A673 (cell line): ENCODE data around the gene HOXC13.

Source experiments
- CTCF ChIP-seq: fragments of 300-800, 200-600 bp; sonication (generic); conservative IDR thresholded peaks from 2 replicates; pipeline ENCODE4 v1.5.1; 2017; ENCODE audit warnings: low read depth, mild to moderate bottlenecking, antibody characterized with exemption, low read length, moderate library complexity, mixed read lengths
- EZH2 ChIP-seq: fragments of 200-600 bp; sonication (generic); IDR thresholded peaks from 2 replicates; pipeline ENCODE4 v1.6.1; 2017; ENCODE audit warnings: borderline replicate concordance, low read depth, mild to moderate bottlenecking, mixed read lengths, antibody characterized with exemption, low read length; ENCODE audit not compliant: poor library complexity, severe bottlenecking

- TF ChIP-seq CTCF (no peak), EZH2 (no peak)
Observed at GRCh38 chr12:53963005-53963404, 24.4 kb downstream of the HOXC13 start.
